ENCODE results near the gene ELOVL6. TPM values are rescaled to one million over a fixed set of nuclear protein-coding genes. Genes with fewer than 3 reads are reported as not detected.

Gene ELOVL6
- total RNA-seq, 1 donor from 2014 or later: 27.6 TPM

DNA sequence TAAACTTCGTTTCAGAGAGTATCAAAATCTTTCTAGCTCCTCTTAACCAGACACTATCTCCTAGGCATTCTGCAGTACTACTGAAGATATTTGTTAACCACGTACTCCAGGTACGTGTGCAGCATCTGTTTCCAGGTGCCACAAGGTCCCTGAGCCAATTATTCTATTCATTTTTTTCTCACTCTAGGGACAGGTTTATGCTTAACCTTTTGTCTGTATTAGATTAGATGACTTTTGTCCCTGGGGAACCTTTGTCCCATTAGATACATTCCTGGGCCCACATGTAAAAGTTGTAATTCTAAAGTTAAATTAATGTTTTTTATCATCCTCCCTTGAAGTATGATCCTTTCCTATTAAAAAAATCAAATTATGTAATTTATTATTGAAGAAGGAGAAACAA lies 16.5 kb downstream of the ELOVL6 start:
- H3K36me3 Mint-ChIP-seq: peaks cover 18% of the 10 kb centered on the region
- TF ChIP-seq, protein P1, sequence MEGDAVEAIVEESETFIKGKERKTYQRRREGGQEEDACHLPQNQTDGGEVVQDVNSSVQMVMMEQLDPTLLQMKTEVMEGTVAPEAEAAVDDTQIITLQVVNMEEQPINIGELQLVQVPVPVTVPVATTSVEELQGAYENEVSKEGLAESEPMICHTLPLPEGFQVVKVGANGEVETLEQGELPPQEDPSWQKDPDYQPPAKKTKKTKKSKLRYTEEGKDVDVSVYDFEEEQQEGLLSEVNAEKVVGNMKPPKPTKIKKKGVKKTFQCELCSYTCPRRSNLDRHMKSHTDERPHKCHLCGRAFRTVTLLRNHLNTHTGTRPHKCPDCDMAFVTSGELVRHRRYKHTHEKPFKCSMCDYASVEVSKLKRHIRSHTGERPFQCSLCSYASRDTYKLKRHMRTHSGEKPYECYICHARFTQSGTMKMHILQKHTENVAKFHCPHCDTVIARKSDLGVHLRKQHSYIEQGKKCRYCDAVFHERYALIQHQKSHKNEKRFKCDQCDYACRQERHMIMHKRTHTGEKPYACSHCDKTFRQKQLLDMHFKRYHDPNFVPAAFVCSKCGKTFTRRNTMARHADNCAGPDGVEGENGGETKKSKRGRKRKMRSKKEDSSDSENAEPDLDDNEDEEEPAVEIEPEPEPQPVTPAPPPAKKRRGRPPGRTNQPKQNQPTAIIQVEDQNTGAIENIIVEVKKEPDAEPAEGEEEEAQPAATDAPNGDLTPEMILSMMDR (IDR thresholded peaks at IDR 0.05; ENCODE audit: unreplicated experiment): no peak
- no peak for DNase-seq (ENCODE audit: low spot score in 2 of 2, unreplicated experiment in 2 of 2)
- H3K27me3 Mint-ChIP-seq (ENCODE audit: low read depth): no peaks in the 10 kb centered on the region
- H3K4me3 Mint-ChIP-seq: no peak overlapping the region
- H3K4me1 Mint-ChIP-seq: peaks cover 23% of the 10 kb centered on the region
- H3K27ac Mint-ChIP-seq: peak overlapping the region; percentile 5
- peaks cover 3% of the 10 kb centered on the region for H3K9me3 Mint-ChIP-seq

GRCh38 chr4:110175634-110176033 lies 22.8 kb downstream of the ELOVL6 start:
- peaks cover 15% of the 10 kb centered on the region for H3K36me3 Mint-ChIP-seq
- H3K27ac Mint-ChIP-seq: no peak overlapping the region
- peaks cover 16% of the 10 kb centered on the region for H3K4me1 Mint-ChIP-seq
- H3K9me3 Mint-ChIP-seq: peaks cover 3% of the 10 kb centered on the region
- TF ChIP-seq, protein P1 (IDR thresholded peaks at IDR 0.05; ENCODE audit: unreplicated experiment): no peak
- DNase-seq (ENCODE audit: low spot score in 2 of 2, unreplicated experiment in 2 of 2): no peak
- no peaks in the 10 kb centered on the region for H3K27me3 Mint-ChIP-seq (ENCODE audit: low read depth)
- no peak overlapping the region for H3K4me3 Mint-ChIP-seq

- H3K27ac Mint-ChIP-seq: no peak overlapping the region
- H3K4me3 Mint-ChIP-seq: no peak overlapping the region
- TF ChIP-seq, protein P1 (IDR thresholded peaks at IDR 0.05; ENCODE audit: unreplicated experiment): no peak
- peaks cover 3% of the 10 kb centered on the region for H3K9me3 Mint-ChIP-seq
- peaks cover 25% of the 10 kb centered on the region for H3K4me1 Mint-ChIP-seq
- DNase-seq (ENCODE audit: low spot score in 2 of 2, unreplicated experiment in 2 of 2): no peak
- no peaks in the 10 kb centered on the region for H3K27me3 Mint-ChIP-seq (ENCODE audit: low read depth)
- H3K36me3 Mint-ChIP-seq: peaks cover 10% of the 10 kb centered on the region
Observed at GRCh38 chr4:110172972-110173371, 25.4 kb downstream of the ELOVL6 start.

DNA sequence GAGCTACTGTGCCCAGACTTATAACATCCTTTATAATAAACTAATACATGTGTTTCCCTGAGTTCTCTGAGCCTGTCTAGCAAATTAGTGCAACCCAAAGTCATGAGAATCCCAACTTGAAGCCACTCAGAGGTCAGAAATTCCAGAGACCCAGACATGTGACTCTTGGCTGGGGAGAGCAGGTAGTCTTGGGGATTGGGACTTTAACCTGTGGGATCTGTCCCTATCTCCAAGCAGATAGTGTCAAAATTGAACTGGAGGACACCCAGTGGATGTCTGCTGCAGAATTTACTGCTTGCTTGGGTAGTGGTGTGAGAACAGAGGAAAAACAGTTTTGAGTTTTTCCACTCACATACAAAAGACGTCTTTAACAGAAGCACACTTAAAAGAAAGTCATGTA lies 26.4 kb downstream of the ELOVL6 start:
- no peaks in the 10 kb centered on the region for H3K27me3 Mint-ChIP-seq (ENCODE audit: low read depth)
- TF ChIP-seq, protein P1 (IDR thresholded peaks at IDR 0.05; ENCODE audit: unreplicated experiment): no peak
- H3K36me3 Mint-ChIP-seq: peaks cover 3% of the 10 kb centered on the region
- H3K9me3 Mint-ChIP-seq: no peaks in the 10 kb centered on the region
- H3K27ac Mint-ChIP-seq: no peak overlapping the region
- no peak for DNase-seq (ENCODE audit: low spot score in 2 of 2, unreplicated experiment in 2 of 2)
- H3K4me1 Mint-ChIP-seq: peaks cover 28% of the 10 kb centered on the region
- no peak overlapping the region for H3K4me3 Mint-ChIP-seq

DNA sequence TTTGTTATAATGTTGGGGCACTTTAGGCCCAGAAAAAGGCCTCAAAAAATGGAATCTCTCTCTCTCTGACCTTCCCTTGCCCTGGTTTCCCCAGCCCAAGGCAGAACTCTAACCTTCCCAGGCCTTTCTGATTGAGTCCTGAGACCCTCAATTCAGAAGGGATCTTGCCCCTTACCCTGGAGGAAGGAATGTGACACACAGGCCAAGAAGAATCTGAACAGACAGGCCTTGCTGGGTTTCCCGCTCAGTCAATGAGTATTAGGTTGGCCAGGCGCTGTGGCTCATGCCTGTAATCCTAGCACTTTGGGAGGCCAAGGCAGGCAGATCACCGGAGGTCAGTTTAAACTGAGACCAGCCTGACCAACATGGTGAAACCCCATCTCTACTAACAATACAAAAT lies 27.6 kb downstream of the ELOVL6 start:
- peaks cover 37% of the 10 kb centered on the region for H3K4me1 Mint-ChIP-seq
- H3K36me3 Mint-ChIP-seq: no peaks in the 10 kb centered on the region
- no peak for DNase-seq (ENCODE audit: low spot score in 2 of 2, unreplicated experiment in 2 of 2)
- no peak overlapping the region for H3K27ac Mint-ChIP-seq
- no peaks in the 10 kb centered on the region for H3K9me3 Mint-ChIP-seq
- H3K4me3 Mint-ChIP-seq: no peak overlapping the region
- no peaks in the 10 kb centered on the region for H3K27me3 Mint-ChIP-seq (ENCODE audit: low read depth)
- TF ChIP-seq, protein P1 (IDR thresholded peaks at IDR 0.05; ENCODE audit: unreplicated experiment): no peak
